Hematopoietic multipotent progenitor cell treated with erythropoietin and hydrocortisone succinate and interleukin-3 and kit ligand, for 4 days (in vitro differentiated cells): Measurements from ENCODE around the gene SRRM5.
"Not testable (repeated sequence)": the region's sequence is repeated elsewhere in the genome, so short reads cannot be mapped to it uniquely, and the experiment has no call there.

Experiments
- DNase-seq: peaks from one replicate; pipeline ENCODE4 v3.0.0-alpha.2; 2015

Gene SRRM5

GRCh38 chr19:43640424-43640757, 28.5 kb downstream of the SRRM5 start:
- no peak for DNase-seq

DNA sequence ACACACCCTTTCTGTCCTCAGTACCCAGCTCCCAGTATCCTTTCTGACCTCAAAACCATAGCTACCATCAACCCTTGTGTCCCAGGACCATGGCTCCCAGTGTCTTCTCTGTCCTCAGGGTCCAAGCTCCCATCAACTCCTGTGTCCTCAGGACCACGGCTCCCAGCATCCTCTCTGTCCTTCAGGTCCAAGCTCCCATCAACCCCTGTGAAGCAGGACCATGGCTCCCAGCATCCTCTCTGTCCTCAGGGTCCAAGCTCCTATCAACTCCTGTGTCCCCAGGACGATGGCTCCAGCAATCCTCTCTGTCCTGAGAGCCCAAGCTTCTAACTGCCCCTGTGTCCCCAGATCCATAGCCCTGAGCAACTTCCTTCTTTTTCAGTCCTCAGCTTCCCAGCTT, 29.4 kb downstream of the SRRM5 start:
- DNase-seq: no peak

DNA sequence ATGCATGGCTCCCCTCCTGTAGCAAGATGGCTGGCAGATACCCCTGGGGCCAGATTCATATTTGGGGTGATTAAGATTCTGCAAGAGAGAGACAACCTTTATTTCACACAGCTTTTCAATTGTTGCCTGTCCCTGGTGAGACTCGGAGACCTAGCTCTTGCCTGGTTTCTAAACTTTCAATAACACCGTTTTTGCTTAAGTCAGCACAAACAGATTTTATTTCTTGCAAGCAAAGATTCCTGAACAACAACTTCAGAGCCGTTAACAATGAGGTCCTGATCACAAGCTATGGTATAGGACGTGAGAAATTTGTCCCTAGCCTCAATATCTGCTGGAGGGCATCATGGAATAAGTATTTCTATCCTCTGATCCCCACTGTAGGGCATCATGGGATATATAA, 30.6 kb downstream of the SRRM5 start:
- DNase-seq: no peak

DNA sequence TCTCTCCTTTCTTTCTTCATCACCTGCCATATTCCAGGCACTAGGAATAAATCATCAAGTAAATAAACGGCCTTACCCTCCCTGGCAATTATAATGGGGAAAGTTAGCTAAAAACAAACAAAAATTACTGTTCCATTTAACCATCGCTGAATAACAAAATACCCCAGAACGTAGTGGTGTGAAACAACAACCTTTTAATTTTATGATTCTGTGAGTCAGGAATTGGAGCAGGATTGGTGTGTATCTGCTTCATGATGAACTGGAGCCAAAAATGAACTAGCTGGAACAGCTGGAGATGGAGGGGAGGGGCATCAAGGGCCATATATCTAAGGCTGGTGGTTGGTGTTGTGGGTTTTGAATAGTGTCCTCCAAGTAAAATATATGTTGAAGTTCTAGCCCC, 31.4 kb downstream of the SRRM5 start:
- DNase-seq: no peak

DNA sequence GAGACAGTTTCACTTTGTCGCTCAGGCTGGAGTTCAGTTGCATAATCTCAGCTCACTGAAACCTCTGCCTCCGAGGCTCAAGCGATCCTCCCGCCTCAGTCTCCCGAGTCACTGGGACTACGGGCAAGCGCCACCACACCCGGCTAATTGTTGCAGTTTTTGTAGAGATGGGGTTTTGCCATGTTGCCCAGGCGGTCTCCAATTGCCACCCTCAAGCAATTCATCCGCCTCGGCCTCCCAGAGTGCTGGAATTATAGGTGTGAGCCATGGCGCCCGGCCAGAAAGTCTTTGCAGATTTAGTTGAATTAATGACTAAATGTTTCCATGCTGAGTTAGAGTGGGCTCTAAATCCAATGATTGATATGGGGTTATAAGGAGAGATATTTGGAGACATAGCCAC, 32.3 kb downstream of the SRRM5 start:
- no peak for DNase-seq

DNA sequence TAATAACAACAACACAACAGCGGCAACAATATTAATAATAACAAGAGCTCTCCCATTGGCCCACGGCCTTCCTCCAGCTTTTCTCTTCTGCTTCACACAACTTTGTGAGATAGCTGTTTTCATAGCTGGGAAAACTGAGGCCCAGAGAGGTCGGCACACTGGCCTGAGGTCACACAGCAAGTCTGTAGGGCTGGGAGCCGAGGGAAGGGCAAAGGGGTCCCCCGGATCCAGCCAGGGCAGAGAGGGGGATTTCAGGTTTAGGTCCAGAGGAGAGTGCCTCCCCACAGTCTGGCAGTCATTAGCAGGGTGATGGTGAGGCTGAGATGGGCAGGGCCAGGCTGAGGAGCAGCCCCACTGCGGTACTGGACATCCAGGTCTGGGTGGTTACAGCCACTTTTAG, 36.7 kb downstream of the SRRM5 start:
- no peak for DNase-seq

DNA sequence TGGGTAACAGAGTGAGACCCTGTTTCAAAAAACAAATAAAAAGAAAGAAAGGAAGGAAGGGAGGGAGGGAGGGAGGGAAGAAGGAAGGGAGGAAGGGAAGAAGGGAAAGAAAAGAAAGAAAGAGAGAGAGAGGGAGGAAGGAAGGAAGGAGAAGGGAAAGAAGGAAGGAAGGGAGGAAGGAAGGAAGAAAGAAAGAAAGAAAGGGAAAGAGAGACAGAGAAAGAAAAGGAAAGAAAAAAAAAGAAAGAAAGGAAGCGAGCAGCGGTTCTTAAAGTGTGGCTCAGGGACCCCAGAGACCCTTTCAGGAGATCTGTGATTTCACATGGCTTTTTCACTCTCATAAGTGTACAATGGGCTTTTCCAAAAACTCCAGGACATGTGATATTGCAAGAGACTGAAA, 37.6 kb downstream of the SRRM5 start:
- no peak for DNase-seq

- DNase-seq: not testable (repeated sequence)
Observed at GRCh38 chr19:43650276-43650675, 38.4 kb downstream of the SRRM5 start.

GRCh38 chr19:43651758-43652545, 40.1 kb downstream of the SRRM5 start:
- peak; percentile 91 for DNase-seq

DNA sequence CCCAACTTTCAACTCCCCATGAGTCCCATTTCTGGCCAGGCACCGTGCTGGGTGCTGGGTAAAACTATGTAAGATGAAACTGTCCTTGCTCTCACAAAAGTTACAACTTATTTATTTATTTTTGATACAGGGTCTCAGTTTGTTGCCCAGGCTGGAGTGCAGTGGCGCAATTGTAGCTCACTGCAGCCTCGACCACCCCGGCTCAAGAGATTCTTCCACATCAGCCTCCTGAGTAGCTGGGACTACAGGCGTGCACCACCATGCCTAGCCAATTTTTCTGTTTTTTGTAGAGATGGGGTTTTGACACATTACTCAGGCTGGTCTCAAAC, 40.6 kb downstream of the SRRM5 start:
- DNase-seq: no peak

DNA sequence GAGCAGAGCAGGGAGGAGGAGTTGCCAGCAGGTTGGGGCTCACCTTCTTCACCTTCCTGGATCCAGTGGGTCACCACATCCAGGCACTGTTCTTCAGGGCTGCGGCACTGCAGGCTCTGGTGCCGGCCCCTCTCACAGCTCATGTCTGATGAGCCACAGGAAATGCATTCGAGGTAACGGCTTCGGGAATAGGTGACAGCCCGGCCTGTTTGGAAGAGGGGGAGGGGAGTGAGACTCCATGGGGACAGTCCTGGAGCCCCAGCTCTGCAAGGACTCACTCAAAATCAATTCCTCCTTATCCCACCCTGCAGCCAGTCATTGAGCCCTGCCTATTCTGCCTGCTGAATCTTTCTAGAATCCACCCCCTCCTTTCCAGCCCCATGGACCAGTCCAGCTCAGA, 44.5 kb downstream of the SRRM5 start:
- no peak for DNase-seq

DNA sequence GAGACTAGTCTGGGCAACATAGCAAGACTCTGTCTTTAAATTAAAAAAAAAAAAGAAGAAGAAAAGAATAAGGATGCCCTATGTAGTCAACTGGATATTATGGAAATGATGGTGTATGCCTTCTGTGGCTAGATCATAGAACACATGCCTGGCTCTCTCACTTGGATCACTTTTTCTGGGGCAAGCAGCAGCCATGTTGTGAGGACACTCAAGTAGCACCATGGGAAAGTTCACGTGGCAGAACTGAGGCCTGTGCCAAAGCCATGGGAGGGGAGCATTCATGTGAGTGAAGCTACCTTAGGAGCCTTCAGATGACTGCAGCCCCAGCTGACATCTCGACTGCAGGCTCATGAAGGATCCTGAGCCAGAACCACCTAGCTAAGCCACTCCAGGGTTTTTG, 46.1 kb downstream of the SRRM5 start:
- no peak for DNase-seq

DNA sequence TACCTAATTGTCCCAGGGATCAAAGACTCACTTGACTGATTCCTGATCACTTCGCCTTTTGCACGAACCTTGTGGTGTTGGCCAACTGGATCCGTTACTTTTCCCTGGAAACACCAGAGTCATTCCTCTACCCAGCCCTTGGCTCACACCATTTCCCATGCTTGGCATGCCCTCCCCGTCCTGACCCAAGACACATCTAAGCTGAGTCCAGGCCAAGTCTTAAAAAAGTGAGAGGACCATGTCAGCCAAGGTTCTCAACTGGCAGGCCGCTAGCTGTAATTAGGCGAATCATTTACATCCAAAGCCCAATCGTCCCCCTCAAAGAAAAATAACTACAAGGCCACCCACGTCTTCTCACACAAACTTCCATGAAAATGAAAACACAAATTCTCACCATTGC, 46.6 kb downstream of the SRRM5 start:
- DNase-seq: no peak

GRCh38 chr19:43660301-43660970, 48.5 kb downstream of the SRRM5 start:
- no peak for DNase-seq

GRCh38 chr19:43660971-43661360, 49.1 kb downstream of the SRRM5 start:
- DNase-seq: no peak

DNA sequence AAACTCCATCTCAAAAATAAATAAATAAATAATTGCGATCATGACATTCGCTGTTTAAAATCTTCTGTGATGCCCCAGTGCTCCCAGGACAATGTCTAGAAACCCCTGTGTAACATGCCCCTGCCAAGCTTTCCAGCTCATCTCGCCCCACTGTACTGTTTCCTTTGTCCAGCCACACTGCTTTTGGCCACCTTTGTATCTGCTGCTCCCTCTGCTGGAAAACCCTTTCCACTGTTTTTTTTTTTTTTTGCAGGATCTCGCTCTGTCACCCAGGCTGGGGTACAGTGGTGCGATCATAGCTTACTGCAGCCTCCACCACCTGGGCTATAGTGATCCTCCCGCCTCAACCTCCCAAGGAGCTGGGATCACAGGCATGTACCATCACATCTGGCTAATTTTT, 50.6 kb downstream of the SRRM5 start:
- DNase-seq: peak; percentile 36

DNA sequence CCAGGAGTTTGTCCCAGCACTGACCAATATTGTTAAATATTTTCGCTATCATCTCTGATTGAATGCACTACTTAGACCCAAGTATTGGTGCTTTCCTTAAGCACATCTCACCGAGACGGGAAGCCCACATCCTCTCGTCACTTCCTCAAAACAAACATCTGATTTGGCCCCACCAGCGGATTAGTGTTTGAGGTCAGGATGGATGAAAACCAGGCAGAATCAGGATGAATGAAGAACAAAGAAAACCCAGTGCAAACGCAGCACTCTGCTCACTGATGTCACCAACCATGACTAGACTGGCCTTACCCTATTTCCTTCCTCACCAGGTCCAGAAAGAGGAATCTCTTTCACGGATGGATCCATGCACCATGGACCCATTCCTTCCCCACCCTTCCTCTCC, 52.1 kb downstream of the SRRM5 start:
- DNase-seq: peak; percentile 73
